ENCODE data around the gene CADM3. TPM values are rescaled to one million over a fixed set of nuclear protein-coding genes. Genes with fewer than 3 reads are reported as not detected.

CADM3 gene
- total and polyA plus RNA-seq, 10 donors = 0.92 to 6.8 (median 4.3) TPM

GRCh38 chr1:159211331-159212136 is 40.1 kb downstream of the CADM3 start:
- H3K36me3 ChIP-seq = no peaks in the 10 kb centered on the region
- H3K4me1 ChIP-seq = peaks cover 0 to 27% (median 11%) of the 10 kb centered on the region in 6 donors
- H3K27me3 ChIP-seq (replicated peaks in 1 of 7) = peaks cover 0 to 62% (median 6%) of the 10 kb centered on the region in 7 donors
- 28 to 33% (median 29%) methylated on average over 11 of the region's 11 CpGs for WGBS, 5 donors
- intact Hi-C loops (cut with DNase I; ENCODE audit: low total_unique reads) = loop anchor here (10.0 kb wide), 1 partner anchor 583 kb away; no protein-coding TSS in a partner anchor
- H3K27ac ChIP-seq = peak overlapping the region in 3 of 8 donors; percentile 12 to 36 (median 14)
- DNase-seq = peak; percentile 81
- no peak for TF ChIP-seq POLR2A (IDR thresholded peaks at IDR 0.05)
- TF ChIP-seq POLR2AphosphoS5 (IDR thresholded peaks at IDR 0.05) = no peak
- peak; percentile 53 to 93 (median 81) for TF ChIP-seq CTCF (IDR thresholded peaks at IDR 0.05 in 8 of 11, conservative IDR thresholded peaks at IDR 0.05 in 3 of 11)
- H3K4me3 ChIP-seq = no peak overlapping the region
- H3K9me3 ChIP-seq = no peaks in the 10 kb centered on the region

GRCh38 chr1:159212596-159212995 is 41.2 kb downstream of the CADM3 start:
- H3K36me3 ChIP-seq = no peaks in the 10 kb centered on the region
- H3K4me3 ChIP-seq = no peak overlapping the region
- peaks cover 0 to 27% (median 11%) of the 10 kb centered on the region in 6 donors for H3K4me1 ChIP-seq
- H3K27ac ChIP-seq = no peak overlapping the region
- TF ChIP-seq POLR2AphosphoS5 (IDR thresholded peaks at IDR 0.05) (no peak), CTCF (IDR thresholded peaks at IDR 0.05 in 8 of 11, conservative IDR thresholded peaks at IDR 0.05 in 3 of 11) (no peak), POLR2A (IDR thresholded peaks at IDR 0.05) (no peak)
- H3K9me3 ChIP-seq = no peaks in the 10 kb centered on the region
- 74 to 90% (median 85%) methylated on average over 4 of the region's 4 CpGs for WGBS, 5 donors
- intact Hi-C loops (cut with DNase I; ENCODE audit: low total_unique reads) = loop anchor here (10.0 kb wide), 1 partner anchor 582 kb away; no protein-coding TSS in a partner anchor
- no peak for DNase-seq
- peaks cover 0 to 62% (median 6%) of the 10 kb centered on the region in 7 donors for H3K27me3 ChIP-seq (replicated peaks in 1 of 7)

GRCh38 chr1:159214149-159214760 is 42.8 kb downstream of the CADM3 start:
- DNase-seq = peak; percentile 68

More at GRCh38 chr1:159214149-159214760, 42.8 kb downstream of the CADM3 start:
- no peaks in the 10 kb centered on the region for H3K9me3 ChIP-seq
- H3K27me3 ChIP-seq (replicated peaks in 1 of 7) = peaks cover 0 to 58% (median 4%) of the 10 kb centered on the region in 7 donors
- peaks cover 0 to 19% (median 11%) of the 10 kb centered on the region in 6 donors for H3K4me1 ChIP-seq
- H3K27ac ChIP-seq = no peak overlapping the region
- no peaks in the 10 kb centered on the region for H3K36me3 ChIP-seq
- intact Hi-C loops (cut with DNase I; ENCODE audit: low total_unique reads) = loop anchor here (2.0 to 10.0 kb wide), 2 partner anchors 51 to 581 kb away; no protein-coding TSS in a partner anchor
- no peak overlapping the region for H3K4me3 ChIP-seq
- 6 to 10% (median 8%) methylated on average over 5 of the region's 5 CpGs for WGBS, 5 donors
- TF ChIP-seq CTCF (IDR thresholded peaks at IDR 0.05 in 8 of 11, conservative IDR thresholded peaks at IDR 0.05 in 3 of 11) = peak; percentile 42 to 91 (median 82)
- TF ChIP-seq POLR2A (IDR thresholded peaks at IDR 0.05) = no peak
- TF ChIP-seq POLR2AphosphoS5 (IDR thresholded peaks at IDR 0.05) = no peak
